HepG2 (cell line): ENCODE results near the gene CPEB3. TPM values are rescaled to one million over a fixed set of nuclear protein-coding genes. Genes with fewer than 3 reads are reported as not detected.

Experiments
- KAT7 ChIP-seq: IDR thresholded peaks from 2 replicates; pipeline ENCODE4 v1.6.1; 2018; ENCODE audit warnings: borderline replicate concordance, missing compliant biosample characterization
- MIER3 ChIP-seq: IDR thresholded peaks from 2 replicates; pipeline ENCODE4 v1.6.1; 2016; ENCODE audit warnings: missing compliant biosample characterization, borderline replicate concordance
- POLR2AphosphoS5 ChIP-seq: IDR thresholded peaks from 2 replicates; pipeline ENCODE4 v1.6.1; 2012; ENCODE audit warnings: low read depth, low read length
- RBAK ChIP-seq: sonication (generic); formaldehyde crosslinking; IDR thresholded peaks from 2 replicates; pipeline ENCODE4 v1.5.1; 2020; ENCODE audit warnings: mild to moderate bottlenecking, missing genetic modification reagents
- SMC3 ChIP-seq: IDR thresholded peaks from 2 replicates; pipeline ENCODE4 v1.6.1; 2011; ENCODE audit warnings: low read length, improper control_type of control experiment
- XRCC5 ChIP-seq: fragments of 200-400 bp; formaldehyde crosslinking; optimal IDR thresholded peaks from 2 replicates; pipeline ENCODE3; 2017; ENCODE audit warnings: mild to moderate bottlenecking, low read length
- ZC3H13 ChIP-seq: sonication (generic); formaldehyde crosslinking; IDR thresholded peaks from 2 replicates; pipeline ENCODE4 v1.8.1; 2023; ENCODE audit warnings: mild to moderate bottlenecking, missing genetic modification reagents, moderate library complexity
- ZNF468 ChIP-seq: sonication (generic); formaldehyde crosslinking; IDR thresholded peaks from 2 replicates; pipeline ENCODE4 v1.8.0; 2022; ENCODE audit warnings: mild to moderate bottlenecking, moderate library complexity, missing genetic modification reagents
- ZSCAN21 ChIP-seq: sonication (generic); formaldehyde crosslinking; IDR thresholded peaks from 2 replicates; pipeline ENCODE4 v1.8.0; 2022; ENCODE audit warnings: mild to moderate bottlenecking, missing genetic modification reagents, moderate library complexity, borderline replicate concordance
- ZSCAN22 ChIP-seq: sonication (generic); formaldehyde crosslinking; IDR thresholded peaks from 2 replicates; pipeline ENCODE4 v1.4.0; 2020; ENCODE audit warnings: mild to moderate bottlenecking, missing genetic modification reagents
- polyA plus RNA-seq, 8 experiments: library from polyadenylated mRNA; depleted of rRNA in 3 of 8; stranded (reverse) in 7 of 8; unstranded in 1 of 8; fragments of >200 nt; fragmentation: Illumina TruSeq in 4 of 8; extraction: Trizol in 4 of 8; gene quantifications; 2 replicates each; pipeline versions ENCODE4 v1.2.1 to v1.2.3, GENCODE V29; 2011 to 2016; ENCODE audit warnings: low read depth in 4 of 8, missing spikeins in 1 of 8, mixed read lengths in 1 of 8; ENCODE audit not compliant: insufficient read depth in 1 of 8
- total RNA-seq, 5 experiments: library from RNA; depleted of rRNA; stranded (reverse); fragments of >200 nt; fragmentation: Illumina TruSeq; extraction: Trizol; gene quantifications; 2 replicates each; pipeline ENCODE4 v1.2.3, GENCODE V29; 2016; ENCODE audit warnings: low read depth in 1 of 5
- TF ChIP-seq, protein P1 (sequence below), 2 experiments: fragments of 450-650 bp in 1 of 2; sonication (generic) in 1 of 2; formaldehyde crosslinking in 1 of 2; IDR thresholded peaks; 2 replicates each; pipeline versions ENCODE4 v1.6.1 to v1.8.0; 2016 to 2022; ENCODE audit warnings: antibody characterized with exemption in 1 of 2, mild to moderate bottlenecking in 1 of 2, missing genetic modification reagents in 1 of 2
- TF ChIP-seq, protein P2 (sequence below): sonication (generic); formaldehyde crosslinking; IDR thresholded peaks from 2 replicates; pipeline ENCODE4 v1.4.0; 2020; ENCODE audit warnings: missing genetic modification reagents
- TF ChIP-seq, protein P3 (sequence below): sonication (generic); formaldehyde crosslinking; IDR thresholded peaks from 2 replicates; pipeline ENCODE4 v1.4.0; 2020; ENCODE audit warnings: missing genetic modification reagents, borderline replicate concordance
- TF ChIP-seq, protein P4 (sequence below): sonication (generic); formaldehyde crosslinking; IDR thresholded peaks from 2 replicates; pipeline ENCODE4 v1.4.0; 2020; ENCODE audit warnings: mild to moderate bottlenecking, low read depth, missing genetic modification reagents

CPEB3 gene
- total and polyA plus RNA-seq, 2 of the 13 experiments (the other 11 are each of a cell fraction or from before 2014, with no cell fraction given), result 0.66 to 0.70 TPM

DNA sequence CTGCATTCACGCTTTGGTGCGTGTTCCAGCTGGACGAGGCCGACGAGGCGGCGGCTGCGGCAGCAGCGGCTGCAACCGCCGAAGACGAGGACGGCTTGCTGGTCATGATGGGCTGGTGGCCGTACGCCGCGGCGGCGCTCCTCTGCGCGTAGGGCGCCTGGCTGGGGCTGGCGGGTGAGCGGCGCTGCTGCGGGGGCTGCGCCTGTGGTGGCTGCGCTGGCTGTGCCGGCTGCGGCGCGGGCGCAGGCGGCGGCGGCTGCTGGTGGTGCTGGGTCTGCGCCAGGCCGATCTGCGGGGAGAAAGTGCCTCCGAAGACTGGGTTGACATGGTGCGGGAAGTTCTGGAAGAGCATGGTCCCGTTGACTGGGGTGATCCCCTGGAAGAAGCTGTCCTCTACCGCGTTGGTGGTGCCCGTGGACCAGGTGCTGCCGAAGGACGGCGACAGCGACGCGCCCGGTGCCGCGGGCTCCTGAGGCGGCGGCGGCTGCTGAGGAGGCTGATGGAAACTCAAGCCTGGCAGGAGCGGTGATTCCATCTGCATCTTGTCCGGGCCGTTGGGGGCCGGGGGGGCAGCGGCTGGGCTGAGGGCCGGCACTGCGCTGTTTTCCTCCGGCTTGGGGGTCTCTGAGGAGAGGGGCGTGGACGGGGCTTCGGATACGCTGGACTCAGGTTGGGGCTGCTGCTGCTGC lies 51.1 kb downstream of the CPEB3 start (continued):
- TF ChIP-seq POLR2AphosphoS5 (no peak), SMC3 (no peak), ZSCAN21 (CRISPR knock-in tag) (0 out of 2 replicates have a peak, but pooled peaks have one; percentile 17), MIER3 (CRISPR knock-in tag) (no peak), ZNF468 (CRISPR knock-in tag) (no peak), KAT7 (CRISPR knock-in tag) (no peak), RBAK (CRISPR knock-in tag) (no peak), ZSCAN22 (CRISPR knock-in tag) (no peak), ZC3H13 (peak; percentile 94), XRCC5 (peak; percentile 3)
- TF ChIP-seq, protein P1, sequence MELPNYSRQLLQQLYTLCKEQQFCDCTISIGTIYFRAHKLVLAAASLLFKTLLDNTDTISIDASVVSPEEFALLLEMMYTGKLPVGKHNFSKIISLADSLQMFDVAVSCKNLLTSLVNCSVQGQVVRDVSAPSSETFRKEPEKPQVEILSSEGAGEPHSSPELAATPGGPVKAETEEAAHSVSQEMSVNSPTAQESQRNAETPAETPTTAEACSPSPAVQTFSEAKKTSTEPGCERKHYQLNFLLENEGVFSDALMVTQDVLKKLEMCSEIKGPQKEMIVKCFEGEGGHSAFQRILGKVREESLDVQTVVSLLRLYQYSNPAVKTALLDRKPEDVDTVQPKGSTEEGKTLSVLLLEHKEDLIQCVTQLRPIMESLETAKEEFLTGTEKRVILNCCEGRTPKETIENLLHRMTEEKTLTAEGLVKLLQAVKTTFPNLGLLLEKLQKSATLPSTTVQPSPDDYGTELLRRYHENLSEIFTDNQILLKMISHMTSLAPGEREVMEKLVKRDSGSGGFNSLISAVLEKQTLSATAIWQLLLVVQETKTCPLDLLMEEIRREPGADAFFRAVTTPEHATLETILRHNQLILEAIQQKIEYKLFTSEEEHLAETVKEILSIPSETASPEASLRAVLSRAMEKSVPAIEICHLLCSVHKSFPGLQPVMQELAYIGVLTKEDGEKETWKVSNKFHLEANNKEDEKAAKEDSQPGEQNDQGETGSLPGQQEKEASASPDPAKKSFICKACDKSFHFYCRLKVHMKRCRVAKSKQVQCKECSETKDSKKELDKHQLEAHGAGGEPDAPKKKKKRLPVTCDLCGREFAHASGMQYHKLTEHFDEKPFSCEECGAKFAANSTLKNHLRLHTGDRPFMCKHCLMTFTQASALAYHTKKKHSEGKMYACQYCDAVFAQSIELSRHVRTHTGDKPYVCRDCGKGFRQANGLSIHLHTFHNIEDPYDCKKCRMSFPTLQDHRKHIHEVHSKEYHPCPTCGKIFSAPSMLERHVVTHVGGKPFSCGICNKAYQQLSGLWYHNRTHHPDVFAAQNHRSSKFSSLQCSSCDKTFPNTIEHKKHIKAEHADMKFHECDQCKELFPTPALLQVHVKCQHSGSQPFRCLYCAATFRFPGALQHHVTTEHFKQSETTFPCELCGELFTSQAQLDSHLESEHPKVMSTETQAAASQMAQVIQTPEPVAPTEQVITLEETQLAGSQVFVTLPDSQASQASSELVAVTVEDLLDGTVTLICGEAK (IDR thresholded peaks at IDR 0.05), result no peak
- TF ChIP-seq, protein P1 (CRISPR knock-in tag; IDR thresholded peaks at IDR 0.05), result no peak
- TF ChIP-seq, protein P2, sequence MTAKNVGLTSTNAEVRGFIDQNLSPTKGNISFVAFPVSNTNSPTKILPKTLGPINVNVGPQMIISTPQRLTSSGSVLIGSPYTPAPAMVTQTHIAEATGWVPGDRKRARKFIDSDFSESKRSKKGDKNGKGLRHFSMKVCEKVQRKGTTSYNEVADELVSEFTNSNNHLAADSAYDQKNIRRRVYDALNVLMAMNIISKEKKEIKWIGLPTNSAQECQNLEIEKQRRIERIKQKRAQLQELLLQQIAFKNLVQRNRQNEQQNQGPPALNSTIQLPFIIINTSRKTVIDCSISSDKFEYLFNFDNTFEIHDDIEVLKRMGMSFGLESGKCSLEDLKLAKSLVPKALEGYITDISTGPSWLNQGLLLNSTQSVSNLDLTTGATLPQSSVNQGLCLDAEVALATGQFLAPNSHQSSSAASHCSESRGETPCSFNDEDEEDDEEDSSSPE (CRISPR knock-in tag), result 0 out of 2 replicates have a peak, but pooled peaks have one; percentile 12
- TF ChIP-seq, protein P3, sequence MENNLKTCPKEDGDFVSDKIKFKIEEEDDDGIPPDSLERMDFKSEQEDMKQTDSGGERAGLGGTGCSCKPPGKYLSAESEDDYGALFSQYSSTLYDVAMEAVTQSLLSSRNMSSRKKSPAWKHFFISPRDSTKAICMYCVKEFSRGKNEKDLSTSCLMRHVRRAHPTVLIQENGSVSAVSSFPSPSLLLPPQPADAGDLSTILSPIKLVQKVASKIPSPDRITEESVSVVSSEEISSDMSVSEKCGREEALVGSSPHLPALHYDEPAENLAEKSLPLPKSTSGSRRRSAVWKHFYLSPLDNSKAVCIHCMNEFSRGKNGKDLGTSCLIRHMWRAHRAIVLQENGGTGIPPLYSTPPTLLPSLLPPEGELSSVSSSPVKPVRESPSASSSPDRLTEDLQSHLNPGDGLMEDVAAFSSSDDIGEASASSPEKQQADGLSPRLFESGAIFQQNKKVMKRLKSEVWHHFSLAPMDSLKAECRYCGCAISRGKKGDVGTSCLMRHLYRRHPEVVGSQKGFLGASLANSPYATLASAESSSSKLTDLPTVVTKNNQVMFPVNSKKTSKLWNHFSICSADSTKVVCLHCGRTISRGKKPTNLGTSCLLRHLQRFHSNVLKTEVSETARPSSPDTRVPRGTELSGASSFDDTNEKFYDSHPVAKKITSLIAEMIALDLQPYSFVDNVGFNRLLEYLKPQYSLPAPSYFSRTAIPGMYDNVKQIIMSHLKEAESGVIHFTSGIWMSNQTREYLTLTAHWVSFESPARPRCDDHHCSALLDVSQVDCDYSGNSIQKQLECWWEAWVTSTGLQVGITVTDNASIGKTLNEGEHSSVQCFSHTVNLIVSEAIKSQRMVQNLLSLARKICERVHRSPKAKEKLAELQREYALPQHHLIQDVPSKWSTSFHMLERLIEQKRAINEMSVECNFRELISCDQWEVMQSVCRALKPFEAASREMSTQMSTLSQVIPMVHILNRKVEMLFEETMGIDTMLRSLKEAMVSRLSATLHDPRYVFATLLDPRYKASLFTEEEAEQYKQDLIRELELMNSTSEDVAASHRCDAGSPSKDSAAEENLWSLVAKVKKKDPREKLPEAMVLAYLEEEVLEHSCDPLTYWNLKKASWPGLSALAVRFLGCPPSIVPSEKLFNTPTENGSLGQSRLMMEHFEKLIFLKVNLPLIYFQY (CRISPR knock-in tag), result no peak
- TF ChIP-seq, protein P4, sequence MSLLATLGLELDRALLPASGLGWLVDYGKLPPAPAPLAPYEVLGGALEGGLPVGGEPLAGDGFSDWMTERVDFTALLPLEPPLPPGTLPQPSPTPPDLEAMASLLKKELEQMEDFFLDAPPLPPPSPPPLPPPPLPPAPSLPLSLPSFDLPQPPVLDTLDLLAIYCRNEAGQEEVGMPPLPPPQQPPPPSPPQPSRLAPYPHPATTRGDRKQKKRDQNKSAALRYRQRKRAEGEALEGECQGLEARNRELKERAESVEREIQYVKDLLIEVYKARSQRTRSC (CRISPR knock-in tag), result no peak
